VCaP (cell line): ENCODE data around the gene ADAM29.

Experiments
- H3K27ac ChIP-seq: fragments of 450-650 bp; 2 replicates; pipeline ENCODE4 v1.5.1; 2017
- CTCF ChIP-seq: fragments of 450-650 bp; conservative IDR thresholded peaks from 2 replicates; pipeline ENCODE4 v1.5.1; 2017; ENCODE audit warnings: mild to moderate bottlenecking, moderate library complexity

The ADAM29 gene

DNA sequence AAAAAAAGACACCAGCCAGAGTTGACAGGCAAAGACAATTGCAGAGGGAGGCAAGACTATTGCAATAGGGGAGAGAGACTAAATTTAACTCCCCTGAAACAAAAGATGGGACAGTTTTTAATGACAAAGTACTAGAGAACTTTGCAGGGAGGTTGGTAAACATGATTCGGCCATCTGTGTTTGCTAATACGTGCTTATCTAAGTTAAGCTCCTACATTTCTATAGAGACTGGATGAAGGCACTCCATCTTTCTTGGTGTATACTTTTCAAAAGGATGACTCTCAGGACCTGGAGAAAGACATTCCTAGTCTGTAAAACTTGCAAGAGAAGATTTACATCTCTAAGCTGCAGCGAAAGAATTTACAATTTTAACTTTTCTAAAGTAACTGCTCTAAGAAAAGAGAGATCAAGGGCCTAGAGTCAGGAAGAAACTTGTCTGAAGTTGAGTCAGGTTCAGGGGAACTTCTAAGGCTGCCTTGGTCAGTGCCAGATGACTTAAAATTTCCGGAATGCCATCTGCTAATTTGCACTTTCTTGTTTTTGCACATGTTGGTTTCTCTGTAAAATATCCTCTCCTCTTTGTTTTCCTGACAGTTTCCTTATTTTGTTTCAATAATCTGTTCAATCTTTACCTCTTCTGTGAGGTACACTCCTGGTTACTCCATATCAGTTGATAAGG, 10.6 kb downstream of the ADAM29 start:
- no peak overlapping the region for H3K27ac ChIP-seq
- TF ChIP-seq CTCF, result no peak

GRCh38 chr4:174929346-174929745, 11.2 kb downstream of the ADAM29 start:
- TF ChIP-seq CTCF, result no peak
- no peak overlapping the region for H3K27ac ChIP-seq

DNA sequence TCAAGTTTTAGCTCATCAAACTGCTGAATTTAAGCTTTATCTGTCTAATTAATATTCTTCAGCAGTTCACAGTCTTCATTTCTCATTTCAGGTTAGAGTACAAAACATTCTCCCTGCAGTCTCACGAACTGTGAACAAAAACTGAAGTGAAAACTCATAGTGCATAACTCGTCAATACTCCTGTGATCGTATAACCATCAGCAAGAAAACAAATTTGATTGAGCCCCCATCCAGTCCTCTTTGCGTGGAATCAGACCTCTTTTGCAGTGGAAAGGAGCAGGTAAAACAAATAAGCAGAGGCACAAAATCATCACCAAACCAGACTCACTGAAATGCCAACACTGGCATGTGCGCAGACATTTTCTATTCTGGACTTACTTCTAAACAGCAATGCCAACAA, 12.7 kb downstream of the ADAM29 start:
- no peak for TF ChIP-seq CTCF
- no peak overlapping the region for H3K27ac ChIP-seq

DNA sequence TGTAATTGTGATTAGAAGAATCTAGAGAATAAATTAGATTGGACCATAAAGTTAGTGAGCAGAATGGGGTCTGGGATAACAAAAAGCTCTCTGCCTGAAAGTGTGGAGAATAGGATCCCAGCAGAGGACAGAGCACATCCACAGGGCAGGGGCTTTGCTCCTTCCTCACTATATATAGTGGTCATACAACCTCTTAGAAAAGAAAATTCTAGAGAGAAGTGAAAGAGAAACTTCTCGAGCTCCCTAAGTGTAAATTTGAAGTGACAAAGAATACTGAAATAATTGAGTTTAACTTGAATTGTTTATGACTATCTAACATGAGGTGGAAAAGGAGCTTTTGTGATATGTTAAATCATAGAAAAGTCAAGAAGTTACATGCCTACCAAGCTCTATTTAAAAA, 14.9 kb downstream of the ADAM29 start:
- H3K27ac ChIP-seq, result no peak overlapping the region
- no peak for TF ChIP-seq CTCF

- H3K27ac ChIP-seq, result no peak overlapping the region
- no peak for TF ChIP-seq CTCF
Measured at GRCh38 chr4:174934360-174934759, 16.2 kb downstream of the ADAM29 start.

- TF ChIP-seq CTCF, result no peak
Measured at GRCh38 chr4:174935607-174936006, 17.4 kb downstream of the ADAM29 start.

GRCh38 chr4:174940002-174940401, 21.8 kb downstream of the ADAM29 start:
- H3K27ac ChIP-seq, result no peak overlapping the region
- TF ChIP-seq CTCF, result no peak

More at GRCh38 chr4:174935607-174936006, 17.4 kb downstream of the ADAM29 start:
- H3K27ac ChIP-seq, result no peak overlapping the region
